ENCODE results near the gene POU2F3.
"Not testable (repeated sequence)": the region's sequence is repeated elsewhere in the genome, so short reads cannot be mapped to it uniquely, and the experiment has no call there.

POU2F3 gene

DNA sequence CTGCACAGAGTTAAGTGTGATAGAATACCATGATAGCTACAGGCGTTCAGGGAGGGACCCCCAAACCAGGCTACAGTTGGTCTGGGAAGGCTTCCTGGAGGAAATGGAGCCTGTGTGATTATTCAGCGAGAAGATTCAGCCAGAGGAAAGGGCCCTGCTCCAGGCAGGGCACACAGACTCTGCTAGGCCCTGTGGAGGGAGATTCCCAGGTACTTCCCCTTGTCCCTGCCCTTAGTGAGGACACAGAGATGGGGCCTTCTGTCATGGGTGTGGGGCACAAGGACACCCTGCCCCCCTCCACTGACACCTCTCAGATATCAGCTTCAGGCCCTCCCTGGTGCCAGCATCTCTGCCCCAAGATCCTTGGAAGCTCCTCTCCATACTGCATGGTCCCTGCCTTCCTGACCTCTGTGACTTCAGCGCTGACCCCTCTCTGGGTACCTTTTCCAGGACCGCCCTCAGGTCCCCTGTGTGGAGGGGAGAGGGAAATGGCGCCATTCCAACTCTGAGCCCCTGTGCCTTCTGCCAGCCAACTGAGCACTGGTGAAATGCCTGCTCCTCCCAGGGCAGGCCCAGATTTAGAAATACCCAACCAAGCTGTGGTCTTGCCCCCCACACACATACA, 12.6 kb upstream of the POU2F3 start:
- DNase-seq = no peak

GRCh38 chr11:120228794-120229384, 11.1 kb upstream of the POU2F3 start:
- DNase-seq = no peak

DNA sequence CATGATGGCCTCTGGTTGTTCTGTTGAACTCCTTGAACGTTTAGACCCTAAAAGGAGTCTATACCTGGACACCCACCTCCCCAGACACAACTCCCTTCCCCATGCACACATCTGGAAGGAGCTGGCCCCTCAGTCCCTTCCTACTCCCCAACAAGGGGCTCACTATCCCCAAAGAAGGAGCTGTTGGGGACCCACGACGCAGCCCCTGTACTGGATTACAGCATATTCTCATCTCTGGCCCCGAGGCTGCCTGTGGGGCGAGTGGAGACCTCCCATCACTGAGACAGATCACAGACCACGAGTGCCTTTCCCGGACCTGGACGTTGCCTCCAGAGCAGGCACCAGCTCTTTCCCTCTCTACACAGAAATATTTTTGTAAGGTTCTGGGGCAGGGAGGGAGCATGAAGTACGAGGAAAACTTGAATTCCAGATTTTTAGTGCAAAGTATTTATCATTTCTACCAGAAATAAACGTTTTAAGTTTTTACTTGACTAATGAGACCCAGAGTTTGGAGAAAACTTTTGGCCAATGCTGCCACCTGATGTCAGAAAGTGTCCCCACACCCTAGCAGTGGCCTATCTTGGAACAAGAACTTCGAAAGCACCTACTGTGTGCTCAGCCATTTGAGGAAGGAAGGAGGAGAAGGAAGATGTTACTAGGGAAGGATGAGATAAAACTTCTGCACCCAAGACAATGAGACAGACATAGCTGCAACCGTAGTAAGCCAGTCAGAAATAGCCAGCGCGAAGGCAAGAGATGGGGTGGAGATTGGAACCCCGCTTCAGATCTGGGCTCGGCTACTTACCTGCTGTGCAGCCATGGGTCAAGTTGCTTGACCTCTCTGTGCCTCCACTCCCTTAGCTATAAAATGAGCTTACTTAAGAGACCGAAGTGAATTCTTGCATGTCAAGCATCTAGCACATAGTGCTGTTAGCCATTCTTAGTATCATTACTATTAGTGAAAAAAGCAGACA, 10.2 kb upstream of the POU2F3 start:
- DNase-seq = no peak

DNA sequence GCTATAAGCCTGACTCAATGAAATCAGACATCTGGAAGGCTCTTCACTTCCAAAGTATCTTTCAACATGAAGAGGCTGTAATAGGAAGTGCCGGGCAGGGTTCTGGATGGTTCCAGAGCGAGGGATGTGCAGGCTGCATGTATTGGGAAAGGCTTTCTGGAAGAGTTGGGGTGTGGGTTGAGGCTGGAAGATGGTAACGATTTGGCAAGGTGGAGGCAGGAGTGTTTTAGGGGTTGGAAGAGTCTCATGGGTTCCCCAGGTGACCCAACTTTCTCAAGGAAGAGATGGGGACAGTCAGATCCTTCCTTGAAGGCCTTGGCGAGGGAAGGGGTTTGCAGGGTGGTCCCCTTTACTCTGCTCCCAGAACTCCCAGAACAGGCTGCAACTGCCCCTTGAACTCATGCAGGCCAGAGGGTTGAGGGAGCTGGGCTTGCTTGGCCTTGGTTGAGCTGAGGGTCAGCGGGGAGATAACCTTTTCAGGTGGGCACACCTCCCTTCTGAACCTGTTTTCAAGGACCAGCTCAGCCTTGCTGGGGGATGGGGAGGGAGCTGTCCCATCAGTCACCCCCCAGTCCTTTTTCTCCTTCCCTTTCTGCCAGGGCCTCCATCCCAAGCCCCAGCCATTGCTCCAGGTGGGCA, 9.4 kb upstream of the POU2F3 start:
- no peak for DNase-seq

DNA sequence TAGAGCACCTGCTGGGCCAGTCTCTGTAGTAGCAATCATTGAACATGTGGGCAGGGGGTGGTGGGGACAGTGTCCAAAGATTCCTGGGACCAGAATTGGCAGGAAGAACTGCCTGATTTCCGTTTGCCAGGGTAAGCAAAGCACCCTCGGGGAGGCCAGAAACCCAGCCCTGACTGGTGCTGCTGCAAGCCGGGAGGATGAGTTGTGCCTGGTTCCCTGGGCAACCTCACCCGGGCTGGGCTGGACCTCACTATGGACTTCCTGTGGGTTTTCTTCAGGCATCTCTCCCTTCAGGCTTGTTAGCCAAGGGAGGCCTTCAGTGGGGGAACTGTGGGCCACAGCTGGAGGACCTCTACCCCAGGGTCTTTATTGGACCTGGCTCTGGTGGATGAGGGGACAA, 8.0 kb upstream of the POU2F3 start:
- DNase-seq = no peak

DNA sequence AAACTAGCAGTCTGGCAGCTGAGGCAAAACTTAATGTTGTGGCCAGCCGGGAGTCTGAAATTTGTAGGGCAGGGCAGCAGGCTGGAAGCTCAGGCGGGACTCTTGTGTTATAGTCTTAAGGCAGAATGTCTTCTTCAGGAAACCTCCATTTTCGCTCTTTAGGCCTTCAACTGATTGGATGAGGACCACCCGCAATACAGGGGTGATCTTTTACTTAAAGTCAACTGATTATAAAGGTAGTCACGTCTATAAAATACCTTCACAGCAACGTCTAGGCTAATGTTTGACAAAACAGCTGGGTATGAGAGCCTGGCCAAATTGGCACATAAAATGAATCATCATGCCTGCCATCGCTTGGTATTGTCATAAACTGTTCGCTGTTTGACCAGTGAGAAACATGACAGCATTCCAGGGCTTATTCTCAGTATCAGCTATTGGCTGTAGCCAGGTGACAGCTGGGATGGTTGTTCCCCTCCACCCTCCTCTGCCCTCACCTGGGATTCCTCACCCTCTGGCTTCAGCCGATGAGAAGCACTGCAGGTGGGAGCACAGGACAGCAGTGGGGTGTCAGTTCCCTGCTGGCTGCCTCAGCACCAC, 6.6 kb upstream of the POU2F3 start:
- DNase-seq = no peak

DNA sequence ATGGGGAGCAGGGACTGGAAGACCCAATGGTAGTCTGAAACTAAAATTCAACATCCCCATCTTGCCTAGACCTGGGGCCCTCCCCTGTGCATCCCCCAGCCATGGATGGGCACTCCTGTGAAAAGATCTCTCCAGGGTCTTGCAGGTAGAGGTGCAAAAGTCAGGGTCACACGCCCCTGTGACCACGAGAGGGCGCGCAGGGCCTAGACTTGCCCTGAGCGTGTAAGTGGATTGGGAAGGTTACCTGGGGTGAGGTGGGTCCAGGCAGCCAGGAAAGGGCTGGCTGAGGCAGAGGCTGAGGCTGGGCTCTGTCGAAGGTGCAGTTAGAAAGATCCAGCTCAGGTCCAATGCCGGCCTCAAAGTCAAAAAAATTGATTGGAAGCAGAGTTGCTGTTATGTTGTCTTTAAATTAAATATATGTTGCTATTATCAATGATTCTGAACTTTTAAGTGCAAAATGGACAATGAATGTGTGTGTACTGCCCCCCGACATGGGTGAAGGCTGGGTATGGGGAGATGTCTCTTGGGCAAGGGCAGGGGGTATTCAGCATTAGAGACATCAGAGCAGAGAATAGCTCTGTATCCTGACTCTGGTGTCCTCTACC, 4.8 kb upstream of the POU2F3 start:
- no peak for DNase-seq

DNA sequence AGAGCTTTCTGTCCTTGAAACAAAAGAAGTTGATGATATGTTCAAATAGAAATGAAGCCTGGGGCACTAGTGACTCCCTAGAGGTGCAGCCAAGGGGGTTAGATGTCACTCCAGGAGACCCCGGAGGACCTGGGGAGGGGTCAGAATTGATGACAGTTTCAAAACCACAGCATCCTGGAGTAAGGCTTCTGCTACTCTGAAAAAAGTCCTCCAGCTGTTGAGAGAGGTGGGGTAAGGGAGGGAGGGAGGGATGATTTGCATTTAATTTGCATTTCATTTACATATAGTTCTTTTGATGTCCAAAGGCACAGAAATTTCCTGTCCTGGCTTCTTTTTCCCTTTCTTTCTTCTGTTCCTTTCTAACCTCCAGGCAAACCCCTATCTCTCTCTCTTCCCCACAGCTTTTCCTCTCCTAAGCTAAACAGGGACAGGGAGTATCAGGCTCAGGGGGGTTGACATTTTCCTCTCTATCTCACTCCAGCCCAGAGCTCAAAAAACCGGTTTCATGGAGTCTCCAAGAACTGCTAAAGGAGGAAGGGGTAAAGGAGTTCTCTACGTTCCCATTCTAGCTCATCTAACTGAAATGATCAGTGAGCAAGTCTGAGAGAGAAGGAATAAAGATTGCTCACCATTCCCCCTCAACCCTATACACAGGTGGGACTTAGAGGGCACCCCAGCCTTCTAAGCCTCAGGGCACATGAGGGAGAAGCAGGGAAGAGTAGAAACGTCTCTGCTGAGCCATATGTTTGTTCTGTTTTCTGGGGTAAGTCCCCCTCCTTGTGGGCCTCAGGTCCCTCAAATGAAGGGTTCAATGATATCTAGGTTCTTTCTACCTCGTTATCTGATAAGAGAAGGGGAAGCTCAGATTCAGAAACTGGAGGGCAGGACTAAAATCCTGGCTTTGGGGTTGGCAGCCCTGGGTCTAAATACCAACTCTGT, 3.5 kb upstream of the POU2F3 start:
- peak; percentile 53 for DNase-seq

GRCh38 chr11:120238968-120239620, 846 bp upstream of the POU2F3 start:
- DNase-seq = no peak

DNA sequence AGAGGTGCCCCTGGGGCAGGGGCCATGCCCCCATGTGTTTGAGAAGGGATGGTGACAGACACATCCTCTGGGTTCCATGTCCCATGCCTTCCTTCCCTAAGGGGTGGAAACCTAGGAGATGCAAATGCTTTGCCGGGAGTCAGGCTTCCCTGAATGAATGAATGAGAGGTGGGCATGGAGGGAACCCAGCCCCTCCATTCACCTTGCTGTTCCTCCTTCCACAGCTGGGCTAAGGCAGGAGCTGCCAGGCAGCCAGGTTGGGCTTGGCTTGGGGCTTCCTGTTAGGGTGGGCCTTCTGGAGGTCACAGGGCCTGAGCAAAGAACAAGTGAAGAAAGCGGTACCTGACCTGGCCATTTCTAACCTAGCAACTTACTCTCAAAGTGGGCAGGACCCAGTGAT, 926 bp downstream of the POU2F3 start:
- no peak for DNase-seq

- no peak for DNase-seq
These were observed 1.3 kb downstream of the POU2F3 start for GRCh38 chr11:120241277-120241676.

- no peak for DNase-seq
These were observed 3.3 kb downstream of the POU2F3 start for GRCh38 chr11:120243221-120243620.

DNA sequence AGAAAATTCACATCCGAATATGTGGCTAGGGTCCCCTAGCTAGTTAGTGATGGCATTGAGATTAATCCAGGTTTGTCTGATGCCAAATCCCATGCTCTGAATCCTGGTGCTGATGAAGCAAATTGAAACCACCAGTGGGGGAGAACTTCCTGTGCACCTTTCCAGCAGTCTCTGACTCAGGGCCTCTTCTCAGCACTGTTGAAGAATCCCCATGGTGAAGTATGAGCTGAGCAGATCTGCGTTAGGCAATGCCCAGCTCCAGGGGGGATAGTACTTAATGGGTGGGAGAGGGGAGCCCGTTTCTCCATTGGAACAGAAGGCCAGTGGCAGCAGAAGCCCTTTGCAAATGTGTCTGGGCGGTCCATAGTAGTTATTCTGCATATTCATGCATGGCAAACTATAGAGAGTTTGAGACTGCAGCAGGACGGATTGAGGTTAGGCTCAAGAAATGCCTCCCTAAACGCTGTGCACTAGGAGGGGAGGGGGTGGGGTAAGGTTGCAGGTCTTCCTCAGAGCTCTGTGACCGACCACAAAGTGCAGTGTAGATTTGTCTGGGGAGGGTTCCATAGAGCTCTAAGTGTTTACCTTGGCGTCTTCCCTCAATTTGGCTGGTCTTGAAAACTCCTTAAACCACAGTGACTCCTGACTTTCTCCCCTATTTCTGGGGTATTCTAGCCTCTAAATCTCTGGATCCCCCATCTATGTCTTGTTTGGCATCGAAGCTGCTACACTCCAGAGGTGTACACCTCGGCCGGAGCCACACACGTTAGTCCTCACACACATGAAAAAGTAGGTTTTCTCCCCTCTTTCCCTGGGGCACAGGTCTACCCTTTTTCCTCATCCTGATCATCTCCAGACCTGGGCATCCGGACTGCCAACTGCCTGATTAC, 4.8 kb downstream of the POU2F3 start:
- DNase-seq = no peak

GRCh38 chr11:120245434-120245833, 5.5 kb downstream of the POU2F3 start:
- no peak for DNase-seq

- DNase-seq = no peak
These were observed 8.8 kb downstream of the POU2F3 start for GRCh38 chr11:120248551-120249278.

DNA sequence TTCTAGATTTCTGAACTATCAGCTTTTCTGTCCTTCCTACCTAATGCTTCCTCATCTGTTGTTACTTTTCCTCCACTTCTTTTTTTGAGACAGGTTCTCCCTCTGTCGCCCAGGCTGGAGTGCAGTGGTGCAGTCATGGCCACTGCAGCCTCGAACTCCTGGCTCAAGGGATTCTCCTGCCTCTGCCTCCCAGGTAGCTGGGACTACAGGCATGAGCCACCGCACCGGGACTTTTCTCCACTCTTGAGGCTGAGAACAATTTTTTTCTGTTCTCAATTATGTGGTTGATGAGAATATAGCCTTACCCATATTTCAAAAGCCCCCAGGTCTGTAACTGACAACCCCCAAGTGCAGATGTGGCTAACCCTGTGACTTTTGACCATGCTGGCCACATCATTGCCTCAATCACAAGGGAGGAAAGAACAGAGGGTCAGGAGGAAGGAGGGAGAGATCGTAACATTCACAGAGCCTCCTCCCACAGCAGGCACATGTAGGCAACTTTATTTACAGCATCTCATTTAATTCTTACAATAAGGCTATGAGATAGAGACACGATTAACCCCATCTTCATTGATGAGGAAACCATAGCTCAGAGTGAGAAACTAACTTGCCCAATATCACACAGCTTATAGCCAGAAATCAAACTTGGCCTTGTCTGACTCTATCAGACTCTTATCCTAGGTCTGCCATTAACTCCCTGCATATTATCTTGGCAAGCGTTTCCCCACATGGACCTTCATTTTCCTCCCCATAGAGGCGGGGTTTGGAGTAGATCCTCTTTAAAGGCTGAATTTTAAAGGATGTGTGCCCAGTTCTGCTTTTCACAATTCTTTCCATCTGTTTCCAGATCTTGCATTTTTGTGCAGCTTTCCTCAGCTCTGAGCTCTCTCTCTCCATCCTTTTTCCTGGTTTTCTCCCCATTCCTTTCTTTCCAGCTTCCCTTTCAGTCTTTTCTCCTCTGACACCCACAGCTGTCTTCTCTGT, 9.6 kb downstream of the POU2F3 start:
- no peak for DNase-seq

DNA sequence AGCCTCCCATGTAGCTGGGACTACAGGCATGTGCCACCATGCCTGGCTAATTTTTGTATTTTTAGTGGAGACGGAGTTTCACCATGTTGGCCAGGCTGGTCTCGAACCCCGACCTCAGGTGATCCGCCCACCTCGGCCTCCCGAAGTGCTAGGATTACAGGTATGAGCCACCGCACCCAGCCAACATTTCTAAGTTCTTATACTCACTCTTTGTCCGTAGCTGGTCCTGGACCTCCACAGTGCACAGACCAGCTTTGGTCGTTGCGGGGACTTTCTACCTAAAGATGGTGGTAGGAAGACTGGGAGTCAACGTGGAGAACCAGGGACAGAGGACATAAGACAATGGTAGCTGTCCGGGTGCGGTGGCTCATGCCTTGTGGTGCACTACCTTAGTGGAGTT, 13.4 kb downstream of the POU2F3 start:
- not testable (repeated sequence) for DNase-seq
